HG03066 (cell line): ENCODE data around the gene SYT15.
"Not testable (repeated sequence)": the region's sequence is repeated elsewhere in the genome, so short reads cannot be mapped to it uniquely, and the experiment has no call there.

ENCODE experiments used
- ATAC-seq: cut with Tn5 transposase; IDR thresholded peaks from one replicate; pipeline ENCODE4 v1.9.1; 2021; ENCODE audit warnings: low read depth; ENCODE audit not compliant: unreplicated experiment

SYT15 gene

GRCh38 chr10:46555713-46556514 is 23.0 kb upstream of the SYT15 start:
- ATAC-seq: no peak

- ATAC-seq: no peak
Observed at GRCh38 chr10:46556515-46557318, 22.2 kb upstream of the SYT15 start, which contains the start of gene GPRIN2. Gene GPRIN2 (minus strand): TSS chr10:46556658. CDS start chr10:46550736, 5,922 bp downstream.

GRCh38 chr10:46557319-46558121 is 21.4 kb upstream of the SYT15 start:
- ATAC-seq: no peak

- no peak for ATAC-seq
Observed at GRCh38 chr10:46558122-46558391, 20.9 kb upstream of the SYT15 start.

GRCh38 chr10:46558392-46559185 is 20.3 kb upstream of the SYT15 start:
- no peak for ATAC-seq

- no peak for ATAC-seq
Observed at GRCh38 chr10:46559231-46559671, 19.7 kb upstream of the SYT15 start.

GRCh38 chr10:46560381-46560780 is 18.5 kb upstream of the SYT15 start:
- ATAC-seq: no peak

- ATAC-seq: no peak
Observed at GRCh38 chr10:46560952-46561351, 18.0 kb upstream of the SYT15 start.

GRCh38 chr10:46565591-46566332 is 13.2 kb upstream of the SYT15 start:
- peak; percentile 70 for ATAC-seq

GRCh38 chr10:46567151-46567550 is 11.8 kb upstream of the SYT15 start:
- ATAC-seq: not testable (repeated sequence)

GRCh38 chr10:46570655-46571054 is 8.3 kb upstream of the SYT15 start:
- ATAC-seq: not testable (repeated sequence)

GRCh38 chr10:46572765-46573164 is 6.2 kb upstream of the SYT15 start:
- ATAC-seq: not testable (repeated sequence)

GRCh38 chr10:46573314-46573713 is 5.6 kb upstream of the SYT15 start:
- not testable (repeated sequence) for ATAC-seq

- not testable (repeated sequence) for ATAC-seq
Observed at GRCh38 chr10:46573884-46574283, 5.0 kb upstream of the SYT15 start.

- not testable (repeated sequence) for ATAC-seq
Observed at GRCh38 chr10:46577624-46578473, 1.1 kb upstream of the SYT15 start.

- not testable (repeated sequence) for ATAC-seq
Observed at GRCh38 chr10:46579378-46579777, 450 bp downstream of the SYT15 start.

GRCh38 chr10:46581997-46582396 is 3.1 kb downstream of the SYT15 start:
- not testable (repeated sequence) for ATAC-seq

- ATAC-seq: not testable (repeated sequence)
Observed at GRCh38 chr10:46582568-46582967, 3.6 kb downstream of the SYT15 start.
